ENCODE measurements around the gene BMX. TPM values are rescaled to one million over a fixed set of nuclear protein-coding genes. Genes with fewer than 3 reads are reported as not detected.

The BMX gene
- polyA plus RNA-seq, 1 donor from 2014 or later = not detected

DNA sequence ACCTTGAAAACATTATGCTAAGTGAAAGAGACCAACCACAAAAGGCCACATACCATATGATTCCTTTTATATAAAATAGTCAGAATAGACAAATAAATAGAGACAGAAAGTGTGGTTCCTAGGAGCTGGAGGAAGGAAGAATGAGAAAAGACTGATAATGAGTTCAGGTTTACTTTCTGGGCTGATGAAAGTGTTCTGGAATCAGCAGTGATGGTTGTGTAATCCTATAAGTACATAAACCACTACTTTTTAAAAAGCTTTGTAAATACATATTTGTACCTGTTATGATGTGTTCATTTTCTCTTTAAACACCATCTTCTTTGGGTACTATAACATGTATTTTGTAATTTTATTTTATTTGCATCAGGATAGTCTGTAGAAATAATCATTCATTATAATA lies 28.1 kb upstream of the BMX start:
- H3K27ac ChIP-seq (ENCODE audit: low read length) = no peak overlapping the region

DNA sequence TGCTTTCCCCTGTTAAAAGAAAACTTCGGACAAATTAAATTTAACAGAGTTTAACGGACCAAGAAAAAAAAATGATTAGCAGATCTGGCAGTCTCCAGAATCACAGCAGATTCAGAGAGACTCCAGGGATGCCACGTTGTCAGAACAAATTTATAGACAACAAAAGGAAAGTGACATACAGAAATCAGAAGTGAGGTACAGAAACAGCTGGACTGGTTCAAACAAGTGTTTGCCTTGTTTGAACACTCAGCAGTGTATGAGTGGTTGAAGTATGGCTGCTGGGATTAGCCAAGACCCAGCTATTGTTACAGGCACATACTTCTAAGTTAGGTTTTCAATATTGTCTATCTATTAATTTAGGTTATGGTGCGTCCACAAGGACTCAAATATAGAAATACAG lies 26.6 kb upstream of the BMX start:
- no peak overlapping the region for H3K4me2 ChIP-seq (ENCODE audit: low read length)
- H3K36me3 ChIP-seq (ENCODE audit: insufficient read depth, low read length) = no peaks in the 10 kb centered on the region

More for the DNA sequence above, 28.1 kb upstream of the BMX start:
- Histone ChIP-seq H3K79me2 (replicated peaks; ENCODE audit: insufficient read depth, low read length) (no peaks in the 10 kb centered on the region), H3K36me3 (ENCODE audit: insufficient read depth, low read length) (no peaks in the 10 kb centered on the region), H3K9me2 (ENCODE audit: insufficient read depth, low read length) (no peaks in the 10 kb centered on the region), H3K4me2 (ENCODE audit: low read length) (no peak overlapping the region), H3K4me3 (ENCODE audit: low read length) (no peak overlapping the region), H3F3A (ENCODE audit: insufficient read depth, low read length, poor library complexity, severe bottlenecking) (no peaks in the 10 kb centered on the region), H2AFZ (ENCODE audit: low read depth, low read length) (no peak overlapping the region), H3K9me3 (ENCODE audit: low read length) (no peaks in the 10 kb centered on the region), H4K20me1 (ENCODE audit: insufficient read depth) (no peaks in the 10 kb centered on the region), H3K27me3 (ENCODE audit: insufficient read depth, low read depth, low read length) (no peaks in the 10 kb centered on the region), H3K9ac (ENCODE audit: low read length) (no peak overlapping the region)
- no peak for TF ChIP-seq POLR2AphosphoS5 (IDR thresholded peaks at IDR 0.05)
- TF ChIP-seq RAD21 (conservative IDR thresholded peaks at IDR 0.05) = no peak
- no peak for TF ChIP-seq EP300 (conservative IDR thresholded peaks at IDR 0.05; ENCODE audit: poor library complexity, severe bottlenecking)
- no peak for TF ChIP-seq TAF1 (IDR thresholded peaks at IDR 0.05; ENCODE audit: low read depth)
- TF ChIP-seq, protein P1, sequence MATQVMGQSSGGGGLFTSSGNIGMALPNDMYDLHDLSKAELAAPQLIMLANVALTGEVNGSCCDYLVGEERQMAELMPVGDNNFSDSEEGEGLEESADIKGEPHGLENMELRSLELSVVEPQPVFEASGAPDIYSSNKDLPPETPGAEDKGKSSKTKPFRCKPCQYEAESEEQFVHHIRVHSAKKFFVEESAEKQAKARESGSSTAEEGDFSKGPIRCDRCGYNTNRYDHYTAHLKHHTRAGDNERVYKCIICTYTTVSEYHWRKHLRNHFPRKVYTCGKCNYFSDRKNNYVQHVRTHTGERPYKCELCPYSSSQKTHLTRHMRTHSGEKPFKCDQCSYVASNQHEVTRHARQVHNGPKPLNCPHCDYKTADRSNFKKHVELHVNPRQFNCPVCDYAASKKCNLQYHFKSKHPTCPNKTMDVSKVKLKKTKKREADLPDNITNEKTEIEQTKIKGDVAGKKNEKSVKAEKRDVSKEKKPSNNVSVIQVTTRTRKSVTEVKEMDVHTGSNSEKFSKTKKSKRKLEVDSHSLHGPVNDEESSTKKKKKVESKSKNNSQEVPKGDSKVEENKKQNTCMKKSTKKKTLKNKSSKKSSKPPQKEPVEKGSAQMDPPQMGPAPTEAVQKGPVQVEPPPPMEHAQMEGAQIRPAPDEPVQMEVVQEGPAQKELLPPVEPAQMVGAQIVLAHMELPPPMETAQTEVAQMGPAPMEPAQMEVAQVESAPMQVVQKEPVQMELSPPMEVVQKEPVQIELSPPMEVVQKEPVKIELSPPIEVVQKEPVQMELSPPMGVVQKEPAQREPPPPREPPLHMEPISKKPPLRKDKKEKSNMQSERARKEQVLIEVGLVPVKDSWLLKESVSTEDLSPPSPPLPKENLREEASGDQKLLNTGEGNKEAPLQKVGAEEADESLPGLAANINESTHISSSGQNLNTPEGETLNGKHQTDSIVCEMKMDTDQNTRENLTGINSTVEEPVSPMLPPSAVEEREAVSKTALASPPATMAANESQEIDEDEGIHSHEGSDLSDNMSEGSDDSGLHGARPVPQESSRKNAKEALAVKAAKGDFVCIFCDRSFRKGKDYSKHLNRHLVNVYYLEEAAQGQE (IDR thresholded peaks at IDR 0.05; ENCODE audit: borderline replicate concordance) = no peak
- no peak for TF ChIP-seq EZH2 (IDR thresholded peaks at IDR 0.05; ENCODE audit: borderline replicate concordance, insufficient read depth, low read length, poor library complexity, severe bottlenecking)
- TF ChIP-seq, protein P2, sequence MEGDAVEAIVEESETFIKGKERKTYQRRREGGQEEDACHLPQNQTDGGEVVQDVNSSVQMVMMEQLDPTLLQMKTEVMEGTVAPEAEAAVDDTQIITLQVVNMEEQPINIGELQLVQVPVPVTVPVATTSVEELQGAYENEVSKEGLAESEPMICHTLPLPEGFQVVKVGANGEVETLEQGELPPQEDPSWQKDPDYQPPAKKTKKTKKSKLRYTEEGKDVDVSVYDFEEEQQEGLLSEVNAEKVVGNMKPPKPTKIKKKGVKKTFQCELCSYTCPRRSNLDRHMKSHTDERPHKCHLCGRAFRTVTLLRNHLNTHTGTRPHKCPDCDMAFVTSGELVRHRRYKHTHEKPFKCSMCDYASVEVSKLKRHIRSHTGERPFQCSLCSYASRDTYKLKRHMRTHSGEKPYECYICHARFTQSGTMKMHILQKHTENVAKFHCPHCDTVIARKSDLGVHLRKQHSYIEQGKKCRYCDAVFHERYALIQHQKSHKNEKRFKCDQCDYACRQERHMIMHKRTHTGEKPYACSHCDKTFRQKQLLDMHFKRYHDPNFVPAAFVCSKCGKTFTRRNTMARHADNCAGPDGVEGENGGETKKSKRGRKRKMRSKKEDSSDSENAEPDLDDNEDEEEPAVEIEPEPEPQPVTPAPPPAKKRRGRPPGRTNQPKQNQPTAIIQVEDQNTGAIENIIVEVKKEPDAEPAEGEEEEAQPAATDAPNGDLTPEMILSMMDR (IDR thresholded peaks at IDR 0.05; ENCODE audit: poor library complexity, severe bottlenecking) = no peak
- TF ChIP-seq SMC3 (conservative IDR thresholded peaks at IDR 0.05; ENCODE audit: poor library complexity) = no peak
- TF ChIP-seq MXI1 (conservative IDR thresholded peaks at IDR 0.05; ENCODE audit: poor library complexity, severe bottlenecking) = no peak

More for the DNA sequence above, 26.6 kb upstream of the BMX start:
- no peak for TF ChIP-seq SMC3 (conservative IDR thresholded peaks at IDR 0.05; ENCODE audit: poor library complexity)
- no peak for TF ChIP-seq EP300 (conservative IDR thresholded peaks at IDR 0.05; ENCODE audit: poor library complexity, severe bottlenecking)
- TF ChIP-seq, protein P1 (IDR thresholded peaks at IDR 0.05; ENCODE audit: borderline replicate concordance) = no peak
- TF ChIP-seq RAD21 (conservative IDR thresholded peaks at IDR 0.05) = no peak
- Histone ChIP-seq H2AFZ (ENCODE audit: low read depth, low read length) (no peak overlapping the region), H3K9me2 (ENCODE audit: insufficient read depth, low read length) (no peaks in the 10 kb centered on the region), H3K9ac (ENCODE audit: low read length) (no peak overlapping the region), H4K20me1 (ENCODE audit: insufficient read depth) (no peaks in the 10 kb centered on the region), H3K79me2 (replicated peaks; ENCODE audit: insufficient read depth, low read length) (no peaks in the 10 kb centered on the region), H3K9me3 (ENCODE audit: low read length) (no peaks in the 10 kb centered on the region), H3K4me3 (ENCODE audit: low read length) (no peak overlapping the region), H3K27ac (ENCODE audit: low read length) (no peak overlapping the region), H3F3A (ENCODE audit: insufficient read depth, low read length, poor library complexity, severe bottlenecking) (no peaks in the 10 kb centered on the region), H3K27me3 (ENCODE audit: insufficient read depth, low read depth, low read length) (no peaks in the 10 kb centered on the region)

Measured in neural cell (in vitro differentiated cells).